Stimulated activated CD8-positive, alpha-beta memory T cell treated with anti-CD3 and anti-CD28 coated beads, Interleukin-7, amount 100 ng/mL, for 1 hour (primary cell): ENCODE results near the gene CIBAR2.

Experiments used
- DNase-seq, 2 donors: peaks; one replicate each; pipeline ENCODE4 v3.0.0-alpha.2; 2020; ENCODE audit warnings: low read depth in 2 of 2

The CIBAR2 gene

DNA sequence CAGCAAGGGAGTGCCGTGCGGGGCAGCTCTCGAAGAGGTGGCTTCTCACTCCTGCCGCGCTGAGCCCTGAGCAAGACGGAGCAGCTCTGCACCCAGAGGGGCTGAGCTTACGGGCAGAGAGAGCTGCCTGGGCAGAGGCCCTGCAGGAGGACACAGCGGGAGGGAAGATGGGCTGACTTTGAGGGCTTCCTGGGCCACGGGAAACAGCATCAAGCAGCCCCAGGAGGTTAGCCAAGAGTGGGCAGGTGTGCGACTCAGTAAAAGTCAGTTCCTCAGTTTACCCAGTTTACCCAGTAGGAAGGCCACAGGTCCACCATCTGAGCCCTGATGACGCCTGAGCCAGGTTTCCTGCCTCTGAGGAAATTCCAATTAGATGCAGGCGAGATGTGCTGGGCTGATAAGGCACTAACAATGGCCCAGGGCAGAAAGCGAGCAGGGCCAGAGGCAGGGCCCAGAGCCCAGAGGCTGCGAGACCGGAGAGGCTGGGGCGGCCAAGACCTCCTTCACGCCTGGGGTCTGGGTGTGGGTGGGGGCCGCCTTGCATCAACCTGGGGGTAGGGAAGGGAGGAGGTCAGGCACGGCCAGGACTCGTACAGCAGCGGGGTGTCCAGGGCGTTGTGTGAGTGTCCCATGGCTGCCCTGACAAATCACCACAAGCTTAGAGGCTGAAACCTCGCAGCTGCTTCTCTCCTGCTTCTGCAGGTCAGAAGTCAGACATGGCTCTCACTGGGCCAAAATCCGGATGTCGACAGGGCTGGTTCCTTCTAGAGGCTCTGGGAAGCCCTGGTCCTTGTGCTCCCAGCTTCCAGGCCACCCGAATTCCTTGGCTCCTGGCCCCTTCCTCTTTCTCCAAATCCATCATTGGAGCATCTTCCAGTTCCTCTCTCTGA lies 32.0 kb upstream of the CIBAR2 start:
- DNase-seq: no peak

DNA sequence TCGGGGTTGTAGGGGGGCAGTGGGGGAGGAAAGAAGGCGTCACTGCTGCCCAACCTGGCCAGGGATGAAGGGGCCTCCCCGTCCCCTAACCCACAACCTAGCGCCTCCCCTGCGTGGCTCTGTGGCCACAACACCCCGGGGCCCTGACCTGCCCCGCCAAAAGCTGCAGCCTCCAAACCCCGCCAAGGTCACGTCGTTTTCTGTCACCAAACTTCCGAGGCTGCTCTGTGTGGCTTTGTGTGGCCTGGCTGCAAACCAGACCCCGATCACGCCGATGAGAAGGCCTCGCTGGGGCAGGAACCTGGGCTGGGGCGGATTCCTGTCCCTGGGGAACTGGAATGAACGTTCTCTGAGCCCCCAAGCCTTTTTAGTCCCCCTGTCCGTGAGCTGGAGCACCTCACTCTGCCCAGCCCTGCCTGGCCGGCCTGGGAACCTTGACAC lies 30.5 kb upstream of the CIBAR2 start:
- no peak for DNase-seq

DNA sequence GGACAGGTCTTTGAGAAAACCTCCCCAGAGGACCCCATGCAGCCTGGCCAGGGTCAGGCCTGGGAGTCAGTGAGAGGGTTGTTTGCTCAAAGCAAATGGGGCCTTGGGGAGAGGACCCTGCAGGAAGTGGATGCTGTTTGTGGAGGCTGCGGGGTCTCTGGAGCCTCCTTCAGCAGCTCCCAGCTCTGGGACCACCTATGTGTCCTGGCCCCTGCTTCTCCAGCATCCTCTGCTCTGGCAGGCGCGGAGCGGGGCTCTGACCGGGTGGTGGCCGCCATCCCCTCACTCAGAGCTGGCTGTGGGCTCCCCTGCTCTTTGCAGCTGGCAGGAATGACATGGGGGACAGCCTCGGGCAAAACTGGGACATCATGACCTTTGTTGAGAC lies 29.8 kb upstream of the CIBAR2 start:
- no peak for DNase-seq

DNA sequence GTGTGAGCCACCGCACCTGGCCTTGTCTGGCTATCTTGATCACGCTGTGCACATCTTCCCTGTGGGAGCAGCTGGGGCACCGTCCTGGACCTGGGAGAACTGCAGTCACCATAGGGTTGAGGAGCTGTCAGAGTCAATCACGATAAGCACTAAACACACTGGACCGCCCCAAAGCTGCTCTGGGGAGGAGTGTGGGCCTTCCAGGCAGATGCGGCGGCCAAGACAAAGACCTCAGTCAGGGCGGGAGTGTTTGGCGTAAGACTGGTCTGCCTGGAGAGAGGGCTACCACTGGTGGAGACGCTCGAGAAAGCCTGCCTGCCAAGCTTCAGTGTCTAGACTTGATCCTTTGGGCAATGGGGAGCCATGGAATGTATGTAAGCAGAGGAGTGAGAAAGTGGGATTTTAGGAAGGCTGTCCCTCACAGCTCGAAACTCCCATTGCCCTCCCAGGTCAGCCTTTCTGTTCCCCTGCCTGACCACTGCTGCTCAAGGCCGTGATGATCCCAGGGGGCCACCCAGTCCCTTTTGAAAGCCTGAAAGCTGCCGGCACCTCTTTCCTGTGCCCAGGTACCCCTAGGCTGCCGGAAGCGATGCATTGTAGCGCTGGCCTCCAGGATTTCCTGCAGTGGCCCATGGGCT lies 29.3 kb upstream of the CIBAR2 start:
- DNase-seq: no peak

DNA sequence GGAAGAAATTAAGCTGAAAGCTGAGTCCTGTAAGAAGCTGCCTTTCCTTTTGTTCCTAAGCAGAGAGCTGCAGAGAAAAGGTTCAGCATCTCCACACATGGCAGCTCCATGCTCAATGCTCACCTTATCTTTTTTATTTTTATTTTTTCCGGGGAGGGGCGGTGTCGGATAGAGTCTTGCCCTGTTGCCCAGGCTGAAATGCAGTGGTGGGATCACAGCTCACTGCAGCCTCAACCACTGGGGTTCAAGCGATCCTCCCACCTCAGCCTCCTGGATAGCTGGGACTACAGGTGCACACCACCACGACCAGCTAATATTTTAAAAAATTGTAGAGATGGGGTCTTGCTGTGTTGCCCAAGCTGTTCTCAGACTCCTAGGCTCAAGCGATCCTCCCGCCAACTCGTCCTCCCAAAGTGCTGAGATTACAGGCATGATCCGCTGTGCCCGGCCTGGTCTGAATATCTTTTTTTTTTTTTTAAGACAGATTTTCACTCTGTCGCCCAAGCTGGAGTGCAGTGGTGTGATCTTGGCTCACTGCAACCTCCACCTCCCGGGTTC lies 28.3 kb upstream of the CIBAR2 start:
- DNase-seq: no peak

DNA sequence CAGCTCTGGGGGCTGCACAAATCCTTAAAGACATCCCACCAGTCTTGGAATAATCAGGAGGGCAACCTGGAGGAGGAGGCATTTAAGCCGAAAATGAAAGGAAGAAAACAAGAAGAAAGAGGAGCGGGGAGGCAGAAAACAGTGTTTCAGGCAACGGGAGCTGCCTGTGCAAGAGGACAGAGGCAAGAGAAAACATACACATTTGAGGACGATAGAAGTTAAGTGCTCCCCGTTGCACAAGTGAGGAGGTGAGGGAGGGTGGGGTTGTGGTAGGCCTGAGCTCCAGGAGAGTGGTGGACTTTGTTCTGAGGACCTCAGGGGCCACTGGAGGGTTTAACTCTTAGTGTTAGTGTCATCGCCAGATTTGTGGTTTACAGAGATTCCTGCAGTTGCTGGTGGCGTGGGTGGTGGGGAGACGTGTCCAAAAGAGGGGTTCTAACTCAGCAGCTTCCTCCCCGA lies 27.6 kb upstream of the CIBAR2 start:
- DNase-seq: no peak

DNA sequence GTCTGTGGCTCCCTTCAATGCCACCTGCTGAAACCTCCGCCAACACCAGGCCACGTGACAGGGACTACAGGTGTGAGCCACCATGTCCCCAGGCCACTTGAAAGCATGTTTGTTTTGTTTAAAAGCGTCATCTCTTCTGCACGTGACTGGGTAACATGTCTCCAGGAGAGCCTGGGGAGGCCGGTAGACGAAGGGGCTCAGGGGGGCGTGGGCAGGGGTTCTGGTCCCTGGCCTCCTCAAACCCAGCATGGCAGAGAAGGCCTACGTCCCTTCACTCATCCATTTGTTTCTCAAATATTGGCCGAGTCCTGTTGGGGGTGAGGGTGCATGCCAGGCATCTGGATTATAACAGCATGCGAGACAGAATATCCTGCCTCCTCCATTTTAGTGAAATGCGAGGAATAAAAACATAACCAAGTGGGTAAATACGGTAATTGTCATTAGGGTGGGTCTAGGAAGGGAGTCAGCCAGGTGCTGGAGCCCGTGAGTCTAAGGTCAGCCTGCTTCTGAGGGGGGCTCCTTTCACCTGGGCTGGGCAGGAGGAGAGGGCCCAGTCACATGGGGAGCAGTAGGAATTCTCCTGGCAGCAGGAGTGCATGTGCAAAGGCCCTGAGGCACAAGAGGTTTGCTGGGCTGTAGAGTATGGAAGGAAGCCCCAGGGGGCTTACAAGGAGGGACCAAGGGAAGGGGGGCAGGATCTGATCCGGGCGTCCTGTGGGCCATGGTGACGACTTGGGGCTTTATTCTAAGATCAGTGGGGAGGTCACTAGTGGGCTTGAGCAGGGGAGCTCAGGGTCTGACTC lies 26.8 kb upstream of the CIBAR2 start:
- DNase-seq: no peak

DNA sequence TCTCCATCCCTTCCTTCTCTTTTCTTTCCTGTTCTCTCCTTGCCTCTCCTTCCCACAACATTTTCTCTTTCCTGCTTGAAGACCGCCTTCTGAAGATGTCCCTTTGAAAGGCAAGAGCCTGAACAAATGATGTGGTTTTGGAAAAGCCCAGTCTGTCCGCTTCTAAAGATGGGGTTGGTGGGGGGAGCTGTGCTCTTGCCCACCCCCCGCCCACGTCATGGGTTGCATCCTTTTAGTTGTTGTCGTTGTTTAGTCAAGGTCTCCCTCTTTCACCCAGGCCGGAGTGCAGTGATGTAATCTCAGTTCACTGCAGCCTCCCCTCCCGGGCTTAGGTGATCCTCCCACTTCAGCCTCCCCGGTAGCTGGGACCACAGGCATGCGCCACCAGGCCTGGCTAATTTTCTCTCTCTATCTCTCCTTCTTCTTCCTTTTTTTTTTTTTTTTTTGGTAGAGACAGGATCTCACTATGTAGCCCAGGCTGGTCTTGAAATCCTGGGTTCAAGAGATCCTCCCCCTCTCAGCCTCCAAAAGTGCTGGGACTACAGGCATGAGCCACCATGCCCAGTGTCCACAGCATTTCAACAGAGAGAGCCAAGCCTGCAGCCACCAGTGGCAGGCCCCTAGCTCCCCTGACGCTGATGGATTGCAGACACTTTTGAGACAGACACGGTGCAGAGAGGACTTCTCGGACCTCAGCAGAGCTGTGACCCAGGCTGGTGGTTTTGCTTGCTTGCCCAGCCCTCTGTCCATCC lies 26.0 kb upstream of the CIBAR2 start:
- DNase-seq: no peak

DNA sequence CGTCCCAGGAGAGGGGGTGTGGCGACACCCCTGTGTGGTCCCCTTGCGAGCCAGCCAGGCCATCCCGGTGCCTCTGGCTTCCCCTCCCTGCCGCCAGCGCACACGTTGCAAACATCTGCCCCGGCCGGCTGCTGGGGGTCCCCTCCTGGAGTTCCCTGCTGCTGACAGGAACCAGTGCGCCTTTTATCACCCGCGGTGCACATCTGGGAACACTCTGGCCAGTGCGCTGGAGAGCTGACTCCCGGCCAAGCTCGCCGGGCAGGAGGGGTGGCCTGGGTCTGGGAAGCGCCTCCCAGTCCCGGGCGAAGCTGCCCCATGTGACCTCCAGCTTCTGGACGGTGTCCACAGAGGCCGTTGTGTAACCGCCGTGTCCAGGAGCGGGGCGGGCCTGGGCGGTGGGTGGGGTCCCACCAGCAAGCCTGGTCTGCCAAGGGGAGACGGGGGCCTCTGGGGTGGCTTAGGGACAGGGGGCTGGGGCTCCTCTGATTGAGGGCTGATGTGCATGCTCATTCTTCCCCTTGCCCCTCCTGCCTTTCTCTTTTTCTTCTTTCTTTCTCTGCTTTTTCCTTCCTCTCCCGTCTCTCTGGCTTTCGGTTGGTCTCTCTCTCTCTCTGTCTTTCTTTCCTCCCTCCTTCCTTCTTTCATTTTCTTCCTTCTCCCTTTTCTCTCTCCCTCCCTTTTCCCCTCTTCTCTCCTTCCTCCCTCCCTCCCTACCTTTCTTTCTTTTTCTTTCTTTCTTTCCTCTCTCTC lies 25.2 kb upstream of the CIBAR2 start:
- no peak for DNase-seq

DNA sequence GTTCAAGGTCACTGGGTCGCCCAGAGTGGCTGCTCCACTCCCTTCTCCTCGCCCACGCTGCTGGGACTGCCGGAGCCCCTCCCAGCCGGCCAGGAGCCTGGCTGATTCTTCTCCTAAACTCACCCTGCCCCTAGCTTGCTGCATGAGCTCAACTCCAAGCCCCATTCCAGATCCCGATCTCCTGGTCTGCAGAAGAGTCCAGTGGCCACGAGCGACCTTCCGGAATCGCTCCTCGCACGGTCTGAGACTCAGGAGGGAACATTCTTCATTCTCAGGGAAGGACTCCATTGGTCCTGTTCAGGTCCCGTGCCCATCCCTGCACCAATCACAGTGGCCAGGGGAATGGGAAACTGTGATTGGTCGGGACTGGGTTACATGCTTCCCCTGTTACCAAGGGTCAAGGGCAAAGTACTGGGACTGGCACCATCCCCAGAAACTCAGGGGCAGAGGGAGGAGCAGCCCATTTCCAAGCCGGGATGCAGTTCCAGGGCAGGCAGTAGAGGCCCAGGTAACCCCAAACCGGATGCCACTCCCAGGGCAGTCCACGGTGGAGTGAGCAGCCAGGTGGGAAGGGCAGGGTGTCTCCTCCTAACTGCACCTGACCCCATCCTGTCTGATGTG lies 24.5 kb upstream of the CIBAR2 start:
- no peak for DNase-seq

DNA sequence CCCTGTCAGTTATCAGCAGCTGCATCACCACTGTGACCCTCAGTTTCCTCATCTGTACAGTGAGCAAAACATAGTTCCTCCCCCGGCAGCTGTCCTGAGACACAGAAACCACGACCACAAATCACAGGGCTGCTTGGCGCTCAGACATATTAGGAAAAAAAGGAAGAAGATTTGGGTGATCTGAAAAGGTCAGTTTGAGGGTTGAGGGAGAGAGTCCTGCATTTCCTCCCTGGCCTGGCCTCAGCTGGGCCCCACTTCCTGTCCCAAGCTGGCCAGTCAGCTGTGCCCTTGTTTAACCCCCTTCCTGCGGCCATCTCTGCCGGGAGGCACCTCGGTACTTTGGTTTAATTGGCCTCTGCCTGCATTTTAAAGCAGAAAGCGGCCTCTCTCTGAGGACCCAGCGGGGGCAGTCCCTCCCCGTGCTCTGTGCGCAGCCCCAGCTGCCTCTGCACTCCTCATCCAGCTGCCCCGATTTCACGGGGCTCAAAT lies 24.0 kb upstream of the CIBAR2 start:
- no peak for DNase-seq

DNA sequence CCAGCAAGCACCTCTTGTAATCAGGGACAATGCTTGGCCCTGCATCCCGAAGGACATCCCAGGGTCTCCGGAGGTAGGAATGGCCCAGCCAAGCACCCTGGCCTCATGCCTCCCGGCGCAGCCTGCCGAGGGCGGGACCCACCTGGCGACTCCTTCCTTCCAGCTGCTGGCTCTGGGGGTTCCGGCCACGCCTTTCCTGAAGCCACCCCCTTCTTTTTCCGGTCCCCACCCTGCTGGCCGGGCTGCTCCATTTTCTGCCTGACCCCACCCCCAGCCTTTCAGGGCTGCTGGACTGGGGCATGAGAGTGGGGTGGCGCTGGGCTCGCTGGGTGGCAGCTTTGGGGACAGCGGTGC lies 22.5 kb upstream of the CIBAR2 start:
- no peak for DNase-seq

DNA sequence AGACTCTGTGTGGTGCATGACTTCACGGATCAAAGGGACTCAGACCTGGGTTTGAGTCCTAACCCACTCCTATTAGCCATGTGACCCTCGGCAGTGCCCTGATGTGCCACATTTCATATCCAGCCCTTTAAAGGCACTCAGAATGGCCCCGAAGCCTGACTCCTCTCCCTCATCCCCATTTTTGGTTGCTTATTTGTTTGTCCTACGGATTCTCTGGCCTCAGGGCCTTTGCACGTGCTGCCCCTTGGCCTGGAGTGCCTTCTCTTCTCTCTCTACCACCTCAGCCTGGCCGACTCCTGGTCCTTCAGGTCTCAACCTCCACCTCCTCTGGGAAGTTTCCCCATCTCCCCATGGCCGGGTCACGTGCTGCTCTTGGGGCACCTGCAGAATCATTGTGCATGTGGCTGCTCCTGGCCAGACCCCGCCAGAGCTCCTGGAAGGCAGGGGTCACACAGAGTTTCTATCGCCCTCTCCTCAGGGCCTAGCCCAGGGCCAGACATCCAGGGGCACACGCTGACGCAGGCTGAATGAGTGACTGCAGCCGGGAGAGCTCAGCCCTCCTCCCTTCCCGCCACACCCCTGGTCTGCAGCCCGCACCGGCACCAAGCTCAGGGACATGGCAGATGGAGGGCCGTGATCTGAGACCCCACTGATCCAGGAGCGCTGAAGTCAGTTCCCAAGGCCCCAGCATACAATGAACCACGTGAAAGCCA lies 22.0 kb upstream of the CIBAR2 start:
- DNase-seq: no peak

DNA sequence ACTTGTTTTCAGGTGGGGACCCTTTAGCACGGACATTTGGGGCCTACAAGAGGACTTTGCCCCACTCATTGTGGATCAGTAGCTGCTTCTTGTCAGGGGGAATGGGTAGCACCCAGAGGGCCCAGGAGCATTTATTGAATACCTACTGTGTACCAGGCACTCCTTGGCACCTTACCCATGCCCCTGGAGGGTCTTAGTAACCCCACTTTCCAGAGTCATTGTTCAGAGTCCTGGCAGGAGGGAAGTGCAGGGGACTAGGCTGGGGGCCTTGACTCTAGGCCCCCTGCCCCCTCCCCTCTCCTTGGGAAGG lies 21.0 kb upstream of the CIBAR2 start:
- DNase-seq: no peak

DNA sequence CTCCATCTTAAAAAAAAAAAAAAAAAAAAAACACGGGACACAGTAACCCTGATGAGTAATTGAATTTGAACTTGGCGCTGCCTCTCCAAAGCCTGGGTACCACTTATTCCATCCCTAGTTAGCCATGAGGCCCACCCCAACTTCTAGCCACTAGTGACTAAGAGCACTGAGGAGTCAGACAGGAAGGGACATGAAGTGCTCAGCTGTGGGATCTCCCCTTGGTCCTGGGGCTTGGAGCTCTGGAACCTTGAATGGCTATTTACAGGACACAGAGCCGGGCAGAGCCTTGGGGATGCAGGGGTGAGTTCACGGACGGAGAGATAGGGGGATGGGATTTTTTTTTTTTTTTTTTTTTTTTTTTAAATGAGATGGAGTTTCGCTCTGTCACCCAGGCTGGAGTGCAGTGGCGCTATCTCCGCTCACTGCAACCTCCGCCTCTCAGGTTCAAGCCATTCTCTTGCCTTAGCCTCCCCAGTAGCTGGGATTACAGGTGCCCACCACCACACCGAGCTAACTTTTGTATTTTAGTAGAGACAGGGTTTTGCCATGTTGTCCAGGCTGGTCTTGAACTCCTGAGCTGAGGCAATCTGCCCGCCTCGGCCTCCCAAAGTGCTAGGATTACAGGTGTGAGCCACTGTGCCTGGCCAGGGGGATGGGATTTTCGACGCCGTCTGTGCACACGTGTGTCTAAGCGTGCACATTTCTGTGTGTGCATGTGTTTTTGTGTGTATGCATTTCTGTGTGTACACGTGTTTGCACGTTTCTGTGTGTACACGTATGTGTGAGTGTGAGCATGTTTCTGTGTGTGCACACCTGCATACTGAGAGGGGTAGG lies 20.4 kb upstream of the CIBAR2 start:
- no peak for DNase-seq

DNA sequence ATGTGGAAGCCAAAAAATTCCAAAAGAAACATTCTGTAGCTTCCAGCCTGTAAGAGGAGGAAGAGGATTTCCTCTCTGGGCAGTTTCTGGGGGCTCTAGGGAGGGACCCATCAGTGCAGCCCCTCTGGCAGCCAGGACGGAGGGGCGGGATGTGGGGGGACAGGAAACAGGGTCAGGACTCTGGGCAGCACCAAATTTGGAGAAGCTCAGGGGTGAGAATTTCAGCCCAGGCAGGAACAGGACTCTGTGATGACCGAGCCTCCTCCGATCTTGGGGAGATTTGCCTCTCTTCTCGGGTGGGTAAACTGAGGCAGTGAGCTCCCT lies 18.4 kb upstream of the CIBAR2 start:
- DNase-seq: no peak

DNA sequence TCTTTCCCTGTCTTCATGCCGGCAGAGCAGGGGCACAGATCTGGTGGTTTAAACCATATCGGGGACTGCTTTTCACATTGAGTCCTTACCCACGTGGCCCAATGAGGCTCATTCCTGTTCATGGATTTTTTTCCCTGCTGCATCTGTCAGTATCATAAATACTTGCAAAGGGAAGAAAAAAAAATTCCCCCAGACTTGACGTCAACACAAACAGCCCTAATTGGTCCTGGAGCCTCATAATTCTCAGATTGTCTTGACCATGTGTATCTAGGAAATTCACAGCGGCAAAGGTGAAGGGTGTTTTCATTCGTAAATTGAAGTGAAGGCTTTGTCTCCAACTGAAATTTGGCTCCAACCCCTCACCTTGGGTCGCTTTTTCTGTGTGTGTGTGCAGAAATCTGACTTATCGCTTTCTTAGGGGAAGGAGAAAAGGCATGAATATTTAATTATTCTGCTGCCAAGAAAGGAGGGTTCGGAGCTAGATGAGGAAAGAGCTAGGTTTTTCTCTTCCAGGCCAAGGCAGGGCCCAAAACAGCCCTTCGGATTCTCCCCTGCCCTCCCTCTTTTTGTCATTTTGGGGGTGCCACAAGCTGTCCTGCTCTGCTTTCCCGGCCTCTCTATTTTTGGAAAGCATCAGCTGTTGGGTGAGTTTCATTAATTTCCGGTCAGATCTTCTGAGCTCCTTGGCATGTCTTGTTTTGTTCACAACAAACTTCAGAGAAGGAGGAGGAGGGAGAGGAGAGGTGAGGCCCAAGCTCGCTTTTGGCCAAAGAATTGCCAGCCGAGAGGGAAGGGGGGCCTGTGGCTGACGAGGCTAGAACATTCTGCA lies 17.8 kb upstream of the CIBAR2 start:
- no peak for DNase-seq
